ENCODE measurements around the gene RASIP1. TPM values are rescaled to one million over a fixed set of nuclear protein-coding genes. Genes with fewer than 3 reads are reported as not detected.
"Not testable (repeated sequence)": the region's sequence is repeated elsewhere in the genome, so short reads cannot be mapped to it uniquely, and the experiment has no call there.

The RASIP1 gene
- total RNA-seq, 1 experiment from 2014 or later = not detected

DNA sequence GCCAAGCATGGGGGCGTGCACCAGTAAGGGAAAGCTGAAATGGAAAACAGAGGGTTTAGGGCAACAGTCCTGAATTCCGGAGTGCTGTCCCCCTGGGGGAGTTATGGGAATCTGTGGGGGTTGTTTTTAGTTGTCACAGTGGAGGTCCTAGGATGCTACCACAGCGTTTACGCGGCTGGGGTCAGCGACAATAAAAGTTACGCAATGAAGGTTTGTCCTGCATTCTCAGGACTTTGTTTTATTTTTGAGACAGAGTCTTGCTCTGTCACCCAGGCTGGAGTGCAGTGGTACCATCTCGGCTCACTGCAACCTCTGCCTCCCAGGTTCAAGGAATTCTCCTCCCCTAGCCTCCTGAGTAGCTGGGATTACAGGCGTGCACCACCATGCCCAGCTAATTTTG is 46.8 kb downstream of the RASIP1 start:
- not testable (repeated sequence) for H3K9ac ChIP-seq (ENCODE audit: low read length); H3K79me2 ChIP-seq (ENCODE audit: low read length); H3K9me3 ChIP-seq (ENCODE audit: low read length); H3K4me1 ChIP-seq (ENCODE audit: low read length); H3K4me2 ChIP-seq (ENCODE audit: low read depth, low read length, poor library complexity, severe bottlenecking); H3K27me3 ChIP-seq (ENCODE audit: low read length); H2AFZ ChIP-seq (ENCODE audit: low read length); H3K4me3 ChIP-seq (ENCODE audit: low read length); H3K27ac ChIP-seq (ENCODE audit: low read length); H3K36me3 ChIP-seq (ENCODE audit: insufficient read depth, low read length); DNase-seq; H3K9me2 ChIP-seq (replicated peaks; ENCODE audit: insufficient read depth, low read length); H4K20me1 ChIP-seq (ENCODE audit: insufficient read depth, low read depth, low read length)

- no peaks in the 10 kb centered on the region for H3K79me2 ChIP-seq (ENCODE audit: low read length)
- H3K9me2 ChIP-seq (replicated peaks; ENCODE audit: insufficient read depth, low read length) = no peaks in the 10 kb centered on the region
- H3K27ac ChIP-seq (ENCODE audit: low read length) = no peak overlapping the region
- no peaks in the 10 kb centered on the region for H3K27me3 ChIP-seq (ENCODE audit: low read length)
- no peaks in the 10 kb centered on the region for H3K9me3 ChIP-seq (ENCODE audit: low read length)
- no peak overlapping the region for H2AFZ ChIP-seq (ENCODE audit: low read length)
- no peaks in the 10 kb centered on the region for H3K36me3 ChIP-seq (ENCODE audit: insufficient read depth, low read length)
- H4K20me1 ChIP-seq (ENCODE audit: insufficient read depth, low read depth, low read length) = no peaks in the 10 kb centered on the region
- DNase-seq = no peak
- H3K4me2 ChIP-seq (ENCODE audit: low read depth, low read length, poor library complexity, severe bottlenecking) = no peak overlapping the region
- H3K4me3 ChIP-seq (ENCODE audit: low read length) = no peak overlapping the region
- peaks cover 8% of the 10 kb centered on the region for H3K4me1 ChIP-seq (ENCODE audit: low read length)
- no peak overlapping the region for H3K9ac ChIP-seq (ENCODE audit: low read length)
Observed at GRCh38 chr19:48689449-48689848, 51.0 kb downstream of the RASIP1 start.

- no peaks in the 10 kb centered on the region for H4K20me1 ChIP-seq (ENCODE audit: insufficient read depth, low read depth, low read length)
Observed at GRCh38 chr19:48687776-48688175, 52.6 kb downstream of the RASIP1 start.

GRCh38 chr19:48686637-48687036 is 53.8 kb downstream of the RASIP1 start:
- not testable (repeated sequence) for H3K9me2 ChIP-seq (replicated peaks; ENCODE audit: insufficient read depth, low read length)

More at GRCh38 chr19:48687776-48688175, 52.6 kb downstream of the RASIP1 start:
- H2AFZ ChIP-seq (ENCODE audit: low read length) = no peak overlapping the region
- no peaks in the 10 kb centered on the region for H3K9me2 ChIP-seq (replicated peaks; ENCODE audit: insufficient read depth, low read length)
- no peak overlapping the region for H3K4me2 ChIP-seq (ENCODE audit: low read depth, low read length, poor library complexity, severe bottlenecking)
- H3K27me3 ChIP-seq (ENCODE audit: low read length) = no peaks in the 10 kb centered on the region
- H3K4me3 ChIP-seq (ENCODE audit: low read length) = no peak overlapping the region
- no peak overlapping the region for H3K27ac ChIP-seq (ENCODE audit: low read length)
- no peaks in the 10 kb centered on the region for H3K9me3 ChIP-seq (ENCODE audit: low read length)
- H3K9ac ChIP-seq (ENCODE audit: low read length) = no peak overlapping the region
- H3K79me2 ChIP-seq (ENCODE audit: low read length) = no peaks in the 10 kb centered on the region
- H3K4me1 ChIP-seq (ENCODE audit: low read length) = peaks cover 8% of the 10 kb centered on the region
- H3K36me3 ChIP-seq (ENCODE audit: insufficient read depth, low read length) = no peaks in the 10 kb centered on the region
- DNase-seq = no peak

DNA sequence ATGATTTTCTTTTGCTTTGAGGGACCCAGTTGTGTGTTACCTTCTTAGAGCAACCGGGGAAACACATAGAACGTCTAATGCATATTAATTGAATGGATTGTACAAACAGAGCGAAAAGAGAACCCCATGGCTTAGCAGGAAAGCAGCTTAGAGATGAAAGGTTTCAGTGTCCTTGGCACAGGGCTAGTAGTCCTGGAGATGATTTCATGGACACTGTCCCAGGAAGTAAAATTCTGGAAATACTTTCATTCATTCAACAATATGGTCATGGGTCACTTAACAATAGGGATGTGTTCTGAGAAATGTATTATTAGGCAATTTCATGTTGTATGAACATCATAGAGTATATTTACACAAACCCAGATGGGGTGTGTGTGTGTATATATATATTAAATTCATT is 54.3 kb downstream of the RASIP1 start:
- Histone ChIP-seq H3K27ac (ENCODE audit: low read length) (no peak overlapping the region), H2AFZ (ENCODE audit: low read length) (no peak overlapping the region), H3K9me2 (replicated peaks; ENCODE audit: insufficient read depth, low read length) (no peaks in the 10 kb centered on the region), H3K9ac (ENCODE audit: low read length) (no peak overlapping the region), H3K27me3 (ENCODE audit: low read length) (no peaks in the 10 kb centered on the region), H3K79me2 (ENCODE audit: low read length) (no peaks in the 10 kb centered on the region), H3K9me3 (ENCODE audit: low read length) (no peaks in the 10 kb centered on the region), H3K4me1 (ENCODE audit: low read length) (peaks cover 8% of the 10 kb centered on the region), H3K36me3 (ENCODE audit: insufficient read depth, low read length) (no peaks in the 10 kb centered on the region), H3K4me3 (ENCODE audit: low read length) (no peak overlapping the region), H3K4me2 (ENCODE audit: low read depth, low read length, poor library complexity, severe bottlenecking) (no peak overlapping the region), H4K20me1 (ENCODE audit: insufficient read depth, low read depth, low read length) (no peaks in the 10 kb centered on the region)
- DNase-seq = no peak

More at GRCh38 chr19:48686637-48687036, 53.8 kb downstream of the RASIP1 start:
- not testable (repeated sequence) for H3K36me3 ChIP-seq (ENCODE audit: insufficient read depth, low read length); DNase-seq; H3K4me2 ChIP-seq (ENCODE audit: low read depth, low read length, poor library complexity, severe bottlenecking); H3K9ac ChIP-seq (ENCODE audit: low read length); H3K9me3 ChIP-seq (ENCODE audit: low read length); H3K27me3 ChIP-seq (ENCODE audit: low read length); H4K20me1 ChIP-seq (ENCODE audit: insufficient read depth, low read depth, low read length); H3K4me1 ChIP-seq (ENCODE audit: low read length); H2AFZ ChIP-seq (ENCODE audit: low read length); H3K4me3 ChIP-seq (ENCODE audit: low read length); H3K79me2 ChIP-seq (ENCODE audit: low read length); H3K27ac ChIP-seq (ENCODE audit: low read length)

DNA sequence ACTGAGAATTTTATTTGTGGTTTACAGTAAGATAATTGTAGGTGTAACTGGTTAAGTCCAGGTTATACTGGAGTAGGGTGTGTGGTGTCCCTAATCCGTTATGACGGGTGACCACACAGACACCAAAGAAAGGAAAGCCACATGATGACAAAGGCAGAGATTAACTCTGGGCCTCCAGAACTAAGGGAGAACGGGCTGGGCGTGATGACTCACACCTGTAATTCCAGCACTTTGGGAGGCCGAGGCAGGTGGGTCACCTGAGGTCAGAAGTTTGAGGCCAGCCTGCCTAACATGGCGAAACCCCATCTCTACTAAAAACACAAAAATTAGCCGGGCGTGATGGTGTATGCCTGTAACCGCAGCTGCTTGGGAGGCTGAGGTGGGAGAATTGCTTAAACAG is 54.8 kb downstream of the RASIP1 start:
- Histone ChIP-seq H4K20me1 (ENCODE audit: insufficient read depth, low read depth, low read length) (no peaks in the 10 kb centered on the region), H3K9me2 (replicated peaks; ENCODE audit: insufficient read depth, low read length) (no peaks in the 10 kb centered on the region), H3K4me1 (ENCODE audit: low read length) (peaks cover 8% of the 10 kb centered on the region), H3K27me3 (ENCODE audit: low read length) (no peaks in the 10 kb centered on the region), H3K4me2 (ENCODE audit: low read depth, low read length, poor library complexity, severe bottlenecking) (no peak overlapping the region), H3K4me3 (ENCODE audit: low read length) (no peak overlapping the region), H2AFZ (ENCODE audit: low read length) (no peak overlapping the region), H3K27ac (ENCODE audit: low read length) (no peak overlapping the region), H3K79me2 (ENCODE audit: low read length) (no peaks in the 10 kb centered on the region), H3K9me3 (ENCODE audit: low read length) (no peaks in the 10 kb centered on the region), H3K36me3 (ENCODE audit: insufficient read depth, low read length) (no peaks in the 10 kb centered on the region), H3K9ac (ENCODE audit: low read length) (no peak overlapping the region)
- DNase-seq = no peak

DNA sequence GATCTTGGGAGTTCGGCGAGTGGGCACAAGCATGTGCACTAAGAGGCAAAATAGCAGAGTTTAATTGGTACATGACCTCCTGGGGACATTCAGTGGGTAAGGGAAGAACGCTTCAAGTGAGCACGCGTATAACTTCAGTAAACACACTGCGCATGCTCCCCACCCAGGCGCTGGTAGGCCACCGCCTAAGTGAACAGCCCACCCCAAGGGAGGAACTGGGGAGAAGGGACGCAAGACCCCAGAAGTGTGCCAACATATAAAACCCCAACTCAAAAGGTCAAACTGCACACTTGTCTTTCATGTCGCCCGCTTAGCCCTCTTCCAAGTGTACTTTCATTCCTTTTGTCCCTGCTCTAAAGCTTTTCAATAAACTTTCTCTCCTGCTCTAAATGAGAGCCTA is 57.1 kb downstream of the RASIP1 start:
- Histone ChIP-seq H3K79me2 (ENCODE audit: low read length) (no peaks in the 10 kb centered on the region), H3K27ac (ENCODE audit: low read length) (no peak overlapping the region), H3K4me3 (ENCODE audit: low read length) (no peak overlapping the region), H2AFZ (ENCODE audit: low read length) (no peak overlapping the region), H3K9ac (ENCODE audit: low read length) (no peak overlapping the region), H3K4me1 (ENCODE audit: low read length) (no peaks in the 10 kb centered on the region), H3K9me2 (replicated peaks; ENCODE audit: insufficient read depth, low read length) (no peaks in the 10 kb centered on the region), H3K36me3 (ENCODE audit: insufficient read depth, low read length) (no peaks in the 10 kb centered on the region), H3K27me3 (ENCODE audit: low read length) (no peaks in the 10 kb centered on the region), H3K4me2 (ENCODE audit: low read depth, low read length, poor library complexity, severe bottlenecking) (no peak overlapping the region), H3K9me3 (ENCODE audit: low read length) (no peaks in the 10 kb centered on the region), H4K20me1 (ENCODE audit: insufficient read depth, low read depth, low read length) (no peaks in the 10 kb centered on the region)
- DNase-seq = no peak

DNA sequence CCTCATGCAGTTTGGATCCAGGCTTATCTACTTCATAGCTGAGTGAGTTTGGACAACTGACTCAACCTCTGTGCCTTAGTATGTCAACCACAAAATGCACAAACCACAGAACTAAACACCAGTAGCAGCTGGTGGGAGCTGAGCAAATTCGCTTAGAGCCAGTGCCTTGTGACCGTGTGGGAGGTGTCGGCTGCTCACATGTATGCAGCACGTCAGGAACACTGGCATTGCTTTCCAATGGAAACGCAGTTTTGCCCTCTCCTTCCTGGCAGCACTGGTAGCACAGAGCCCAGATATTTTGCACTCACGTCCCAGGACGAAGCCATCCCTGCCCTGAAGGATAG is 59.3 kb downstream of the RASIP1 start:
- Histone ChIP-seq H3K79me2 (ENCODE audit: low read length) (no peaks in the 10 kb centered on the region), H3K36me3 (ENCODE audit: insufficient read depth, low read length) (no peaks in the 10 kb centered on the region), H3K27me3 (ENCODE audit: low read length) (no peaks in the 10 kb centered on the region), H3K4me1 (ENCODE audit: low read length) (no peaks in the 10 kb centered on the region), H4K20me1 (ENCODE audit: insufficient read depth, low read depth, low read length) (no peaks in the 10 kb centered on the region), H3K9me2 (replicated peaks; ENCODE audit: insufficient read depth, low read length) (no peaks in the 10 kb centered on the region), H3K4me3 (ENCODE audit: low read length) (no peak overlapping the region), H2AFZ (ENCODE audit: low read length) (no peak overlapping the region), H3K4me2 (ENCODE audit: low read depth, low read length, poor library complexity, severe bottlenecking) (no peak overlapping the region), H3K9me3 (ENCODE audit: low read length) (no peaks in the 10 kb centered on the region), H3K27ac (ENCODE audit: low read length) (no peak overlapping the region), H3K9ac (ENCODE audit: low read length) (no peak overlapping the region)
- no peak for DNase-seq

- Histone ChIP-seq H3K9me2 (replicated peaks; ENCODE audit: insufficient read depth, low read length) (no peaks in the 10 kb centered on the region), H3K4me3 (ENCODE audit: low read length) (no peak overlapping the region), H3K27ac (ENCODE audit: low read length) (no peak overlapping the region), H4K20me1 (ENCODE audit: insufficient read depth, low read depth, low read length) (no peaks in the 10 kb centered on the region), H3K9ac (ENCODE audit: low read length) (no peak overlapping the region), H3K4me1 (ENCODE audit: low read length) (no peaks in the 10 kb centered on the region), H3K4me2 (ENCODE audit: low read depth, low read length, poor library complexity, severe bottlenecking) (no peak overlapping the region), H3K36me3 (ENCODE audit: insufficient read depth, low read length) (no peaks in the 10 kb centered on the region), H2AFZ (ENCODE audit: low read length) (no peak overlapping the region), H3K27me3 (ENCODE audit: low read length) (no peaks in the 10 kb centered on the region), H3K79me2 (ENCODE audit: low read length) (no peaks in the 10 kb centered on the region), H3K9me3 (ENCODE audit: low read length) (no peaks in the 10 kb centered on the region)
- no peak for DNase-seq
Observed at GRCh38 chr19:48680436-48681126, 59.8 kb downstream of the RASIP1 start.

Measured in Karpas-422 (cell line).